Mammary epithelial cell (primary cell): ENCODE measurements around the gene IRX4.

Source experiments
- EZH2 ChIP-seq: IDR thresholded peaks from 2 replicates; pipeline ENCODE4 v1.6.1; 2012; ENCODE audit warnings: low read length, inconsistent platforms, borderline replicate concordance
- TF ChIP-seq, protein P1 (sequence below), 2 donors: IDR thresholded peaks in 1 of 2; conservative IDR thresholded peaks in 1 of 2; 2 replicates each; pipeline ENCODE4 v1.5.1; 2011 to 2012; ENCODE audit warnings: inconsistent platforms in 2 of 2, low read length in 2 of 2, mild to moderate bottlenecking in 2 of 2, control low read depth in 1 of 2, low read depth in 1 of 2; ENCODE audit not compliant: insufficient read depth in 1 of 2; ENCODE audit errors: extremely low read depth in 1 of 2

GRCh38 chr5:1847056-1847455, 35.7 kb downstream of the IRX4 start:
- TF ChIP-seq, protein P1, sequence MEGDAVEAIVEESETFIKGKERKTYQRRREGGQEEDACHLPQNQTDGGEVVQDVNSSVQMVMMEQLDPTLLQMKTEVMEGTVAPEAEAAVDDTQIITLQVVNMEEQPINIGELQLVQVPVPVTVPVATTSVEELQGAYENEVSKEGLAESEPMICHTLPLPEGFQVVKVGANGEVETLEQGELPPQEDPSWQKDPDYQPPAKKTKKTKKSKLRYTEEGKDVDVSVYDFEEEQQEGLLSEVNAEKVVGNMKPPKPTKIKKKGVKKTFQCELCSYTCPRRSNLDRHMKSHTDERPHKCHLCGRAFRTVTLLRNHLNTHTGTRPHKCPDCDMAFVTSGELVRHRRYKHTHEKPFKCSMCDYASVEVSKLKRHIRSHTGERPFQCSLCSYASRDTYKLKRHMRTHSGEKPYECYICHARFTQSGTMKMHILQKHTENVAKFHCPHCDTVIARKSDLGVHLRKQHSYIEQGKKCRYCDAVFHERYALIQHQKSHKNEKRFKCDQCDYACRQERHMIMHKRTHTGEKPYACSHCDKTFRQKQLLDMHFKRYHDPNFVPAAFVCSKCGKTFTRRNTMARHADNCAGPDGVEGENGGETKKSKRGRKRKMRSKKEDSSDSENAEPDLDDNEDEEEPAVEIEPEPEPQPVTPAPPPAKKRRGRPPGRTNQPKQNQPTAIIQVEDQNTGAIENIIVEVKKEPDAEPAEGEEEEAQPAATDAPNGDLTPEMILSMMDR (conservative IDR thresholded peaks at IDR 0.05 in 1 of 2, IDR thresholded peaks at IDR 0.05 in 1 of 2; ENCODE audit: extremely low read depth in 1 of 2, insufficient read depth in 1 of 2, low read depth in 1 of 2, low read length in 2 of 2) = no peak
- no peak for TF ChIP-seq EZH2
